Heart right ventricle (tissue), 16 donors: ENCODE measurements around the gene HMCN2. TPM values are rescaled to one million over a fixed set of nuclear protein-coding genes. Genes with fewer than 3 reads are reported as not detected.
A peak's percentile ranks its signal among the peaks of the same experiment; 100 is the strongest.

ENCODE experiments used
- ATAC-seq, 8 donors: fragments of 200-7000 bp; cut with Tn5 transposase; one replicate each; pipeline ENCODE4 v1.9.1; 2020; ENCODE audit warnings: mild to moderate bottlenecking in 8 of 8, moderate library complexity in 8 of 8, moderate number of reproducible peaks in 1 of 8
- DNase-seq, 2 donors: peaks; one replicate each; pipeline ENCODE4 v3.0.0-alpha.2; 2020
- H3K27ac ChIP-seq, 10 donors: fragments of 200-600 bp; sonication (generic) in 2 of 10; one replicate each; pipeline versions ENCODE4 v1.5.0 to v1.8.0; 2020 to 2022; ENCODE audit warnings: mild to moderate bottlenecking in 3 of 10
- H3K27me3 ChIP-seq, 7 donors: fragments of 200-600 bp; one replicate each; pipeline ENCODE4 v1.8.0; 2021 to 2022; ENCODE audit warnings: mild to moderate bottlenecking in 2 of 7
- H3K36me3 ChIP-seq, 9 donors: fragments of 200-600 bp; sonication (generic) in 1 of 9; one replicate each; pipeline versions ENCODE4 v1.5.0 to v1.8.0; 2020 to 2022; ENCODE audit warnings: mild to moderate bottlenecking in 2 of 9
- H3K4me1 ChIP-seq, 9 donors: fragments of 200-600 bp; sonication (generic) in 1 of 9; one replicate each; pipeline versions ENCODE4 v1.5.0 to v1.8.0; 2020 to 2022; ENCODE audit warnings: mild to moderate bottlenecking in 4 of 9
- H3K4me3 ChIP-seq, 10 donors: fragments of 200-600 bp; sonication (generic) in 2 of 10; one replicate each; pipeline versions ENCODE4 v1.5.0 to v1.8.0; 2020 to 2022; ENCODE audit warnings: mild to moderate bottlenecking in 7 of 10, moderate library complexity in 2 of 10
- H3K9me3 ChIP-seq, 11 donors: fragments of 200-600 bp in 10 of 11; sonication (generic) in 2 of 11; one replicate each; pipeline versions ENCODE4 v1.5.0 to v1.8.0; 2013 to 2022; ENCODE audit warnings: mild to moderate bottlenecking in 2 of 11, control low read depth in 1 of 11, moderate library complexity in 1 of 11
- WGBS, 2 donors: extraction: QIAGEN DNeasy Blood & Tissue Kit; methylation state at CpG; one replicate each; pipeline ENCODE4 v1.1.7; 2013; ENCODE audit warnings: inconsistent platforms in 1 of 2; 5-methylcytosine and 5-hydroxymethylcytosine counted together
- intact Hi-C, 10 donors: fragments of 100-400 bp; cut with DNase I; formaldehyde crosslinking; loops; one replicate each; pipeline versions ENCODE4 v1.11.1 to v1.14.2; 2022
- polyA plus RNA-seq, 2 donors: library from polyadenylated mRNA; stranded (reverse); fragments of 200-250 nt; gene quantifications; one replicate each; pipeline ENCODE4 v1.2.3, GENCODE V29; 2013
- total RNA-seq, 10 donors: library from RNA; stranded (reverse); fragmentation: NEBNext Ultra II Directional in 3 of 10; extraction: Animal tissue kit (Norgen Biotek cat#: 25700) in 3 of 10; gene quantifications; one replicate each; pipeline versions ENCODE4 v1.2.1 to v1.2.4, GENCODE V29; 2021 to 2023
- TF ChIP-seq, protein P1 (sequence below), 9 donors: fragments of 200-600 bp; sonication (generic) in 2 of 9; IDR thresholded peaks; one replicate each; pipeline versions ENCODE4 v1.5.0 to v1.8.0; 2021 to 2022; ENCODE audit warnings: antibody characterized with exemption in 9 of 9, mild to moderate bottlenecking in 5 of 9, moderate library complexity in 1 of 9
- donor health status: Arrhythmogenic right ventricular cardiomyopathy.
- donor health status: ischemic (EF 13 %, LVEDD 7.1; RV severe dilation, severe dysfunction).
- donor health status: healthy with polysubstance abuse.
- donor health status: DM: no; HTN: yes; CAD: no.
- donor health status: DM: no; HTN: no; CAD: no.
- donor health status: ischemic (EF 25% LVEDD 6.9; RV normal size, moderate dysfunction).
- donor health status: ischemic (EF 25% LVEDD 5.7; RV mildly dilated, moderate dysfunction).
- donor health status: healthy.
- donor health status: DM: yes; HTN: yes; CAD: no.
- donor health status: Ischemic cardiomyopathy.
- donor health status: ischemic (EF 35%, LVEDD 5.7; RV mildly dilated, moderate dysfunction).
- donor health status: nonischemic (EF 11% LVEDD 7.7; RV severe dilation, severe dysfunction).
- donor health status: DM: yes; HTN: yes; CAD: no.
- donor health status: PGD.
- donor health status: ischemic (EF 29% LVEDD 5.4; RV normal size, mild dysfunction).
- donor health status: nonischemic (EF 23%, LVEDD 6.1; RV moderate dilation, normal function).

Gene HMCN2
- total and polyA plus RNA-seq, 12 donors: 2.6 to 10.2 (median 4.9) TPM

DNA sequence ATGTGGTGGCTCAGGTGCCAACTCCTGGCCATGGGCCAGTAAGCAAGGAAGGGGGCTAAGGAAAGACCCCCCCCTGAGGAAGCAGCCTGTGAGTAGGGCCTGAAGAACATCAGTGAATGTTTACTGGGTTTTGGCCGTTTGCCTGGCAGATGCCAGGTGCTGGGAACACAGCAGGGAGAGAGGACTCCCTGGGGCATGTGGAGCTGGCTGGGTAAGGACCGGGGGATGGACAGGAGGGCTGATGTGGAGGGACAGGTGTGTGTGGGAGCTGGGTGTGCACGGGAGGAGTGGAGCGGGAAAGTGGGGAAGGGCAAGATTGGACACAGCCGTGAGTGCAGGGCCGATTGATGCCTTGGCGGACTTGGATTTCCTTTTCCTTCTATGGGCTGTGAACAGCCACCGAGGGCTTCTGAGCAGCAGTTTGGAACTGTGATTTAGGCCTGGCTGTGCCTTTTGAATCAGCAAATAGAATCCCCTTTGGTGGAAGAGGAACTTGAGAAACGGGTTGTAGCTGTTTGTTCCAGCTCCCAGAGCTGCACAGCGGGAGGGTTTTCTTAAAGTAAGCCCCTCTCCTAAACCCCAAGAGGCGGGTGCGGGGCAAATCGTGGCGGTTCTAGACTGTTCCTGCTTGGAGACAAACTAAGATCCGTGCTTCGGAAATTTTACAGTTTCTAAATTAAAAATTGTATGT is 3.1 kb downstream of the HMCN2 start:
- H3K4me3 ChIP-seq: peak overlapping the region in 4 of 10 donors; percentile 15 to 36 (median 23)
- H3K36me3 ChIP-seq: no peaks in the 10 kb centered on the region
- intact Hi-C loops: loop anchor here in 2 of 10 donors (10.0 kb wide), 1 partner anchor 56 kb away; no protein-coding TSS in a partner anchor
- DNase-seq (no peak), ATAC-seq (peak in 4 of 8 donors; percentile 10 to 23 (median 21))
- peaks cover 0 to 63% (median 27%) of the 10 kb centered on the region in 9 donors for H3K4me1 ChIP-seq
- 45 to 50% methylated on average over 16 of the region's 16 CpGs for WGBS, 2 donors
- peak overlapping the region in 9 of 10 donors; percentile 15 to 79 (median 65) for H3K27ac ChIP-seq
- peaks cover 0 to 48% (median 41%) of the 10 kb centered on the region in 7 donors for H3K27me3 ChIP-seq
- TF ChIP-seq, protein P1, sequence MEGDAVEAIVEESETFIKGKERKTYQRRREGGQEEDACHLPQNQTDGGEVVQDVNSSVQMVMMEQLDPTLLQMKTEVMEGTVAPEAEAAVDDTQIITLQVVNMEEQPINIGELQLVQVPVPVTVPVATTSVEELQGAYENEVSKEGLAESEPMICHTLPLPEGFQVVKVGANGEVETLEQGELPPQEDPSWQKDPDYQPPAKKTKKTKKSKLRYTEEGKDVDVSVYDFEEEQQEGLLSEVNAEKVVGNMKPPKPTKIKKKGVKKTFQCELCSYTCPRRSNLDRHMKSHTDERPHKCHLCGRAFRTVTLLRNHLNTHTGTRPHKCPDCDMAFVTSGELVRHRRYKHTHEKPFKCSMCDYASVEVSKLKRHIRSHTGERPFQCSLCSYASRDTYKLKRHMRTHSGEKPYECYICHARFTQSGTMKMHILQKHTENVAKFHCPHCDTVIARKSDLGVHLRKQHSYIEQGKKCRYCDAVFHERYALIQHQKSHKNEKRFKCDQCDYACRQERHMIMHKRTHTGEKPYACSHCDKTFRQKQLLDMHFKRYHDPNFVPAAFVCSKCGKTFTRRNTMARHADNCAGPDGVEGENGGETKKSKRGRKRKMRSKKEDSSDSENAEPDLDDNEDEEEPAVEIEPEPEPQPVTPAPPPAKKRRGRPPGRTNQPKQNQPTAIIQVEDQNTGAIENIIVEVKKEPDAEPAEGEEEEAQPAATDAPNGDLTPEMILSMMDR (IDR thresholded peaks at IDR 0.05): no peak
- H3K9me3 ChIP-seq: no peaks in the 10 kb centered on the region

GRCh38 chr9:130271473-130271872 is 5.9 kb downstream of the HMCN2 start:
- WGBS, 2 donors: 48 to 52% methylated on average over 6 of the region's 6 CpGs
- no peaks in the 10 kb centered on the region for H3K9me3 ChIP-seq
- intact Hi-C loops: no loop called here
- ATAC-seq (peak in 5 of 8 donors; percentile 35 to 58 (median 50)), DNase-seq (no peak)
- H3K4me3 ChIP-seq: peak overlapping the region in 3 of 10 donors; percentile 2 to 7 (median 4)
- H3K27me3 ChIP-seq: peaks cover 0 to 22% (median 15%) of the 10 kb centered on the region in 7 donors
- TF ChIP-seq, protein P1 (IDR thresholded peaks at IDR 0.05): no peak
- H3K4me1 ChIP-seq: peaks cover 0 to 45% (median 13%) of the 10 kb centered on the region in 9 donors
- no peaks in the 10 kb centered on the region for H3K36me3 ChIP-seq
- peak overlapping the region in 8 of 10 donors; percentile 28 to 77 (median 62) for H3K27ac ChIP-seq

DNA sequence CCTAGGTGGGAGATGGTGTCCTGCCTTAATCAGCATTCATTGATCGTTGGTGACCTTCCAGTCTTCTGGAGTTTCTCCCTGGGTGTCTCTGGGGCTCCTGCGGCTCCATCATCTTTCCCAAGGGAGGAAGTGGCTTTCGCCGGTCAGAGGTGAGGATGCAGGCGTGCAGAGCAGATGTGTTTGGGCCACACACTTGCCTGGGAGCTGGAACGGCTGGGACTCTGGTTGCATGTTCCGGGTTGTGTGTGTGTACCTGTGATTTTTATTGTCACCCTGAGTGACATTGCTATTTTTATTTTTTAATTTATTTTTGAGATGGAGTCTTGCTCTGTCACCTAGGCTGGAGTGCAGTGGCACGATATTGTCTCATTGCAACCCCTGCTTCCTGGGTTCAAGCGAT is 9.6 kb downstream of the HMCN2 start:
- no peak for DNase-seq
- Histone ChIP-seq H3K27ac (peak overlapping the region in 1 of 10 donors; percentile 52), H3K4me3 (no peak overlapping the region), H3K27me3 (peaks cover 0 to 6% (median 0%) of the 10 kb centered on the region in 7 donors), H3K9me3 (no peaks in the 10 kb centered on the region), H3K36me3 (no peaks in the 10 kb centered on the region), H3K4me1 (peaks cover 0 to 36% (median 3%) of the 10 kb centered on the region in 9 donors)
- TF ChIP-seq, protein P1 (IDR thresholded peaks at IDR 0.05): no peak
- no peak for ATAC-seq
- intact Hi-C loops: no loop called here
- WGBS, 2 donors: 70 to 78% methylated on average over 9 of the region's 9 CpGs

DNA sequence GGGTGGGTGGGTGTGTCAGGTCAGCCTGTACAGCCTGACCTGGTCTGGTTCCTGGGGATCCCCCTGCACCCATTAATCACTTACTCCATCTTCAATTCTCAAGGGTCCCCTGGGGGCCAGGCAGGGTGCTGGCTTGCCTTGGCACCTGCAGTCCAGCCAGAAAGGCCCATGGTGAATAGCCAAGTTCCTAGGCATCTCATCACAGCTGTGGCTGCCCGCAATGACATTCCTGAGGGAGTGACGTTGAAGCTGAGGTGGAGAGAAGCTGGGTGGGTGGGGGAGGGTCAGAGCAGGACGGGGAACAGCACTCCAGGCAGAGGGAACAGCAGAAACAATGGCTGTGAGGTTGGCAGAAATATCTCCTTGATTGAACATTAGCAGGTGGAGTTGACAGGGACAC is 10.6 kb downstream of the HMCN2 start:
- WGBS, 2 donors: 55 to 72% methylated on average over 3 of the region's 3 CpGs
- Histone ChIP-seq H3K4me3 (no peak overlapping the region), H3K4me1 (peaks cover 0 to 27% (median 2%) of the 10 kb centered on the region in 9 donors), H3K9me3 (no peaks in the 10 kb centered on the region), H3K27ac (no peak overlapping the region), H3K36me3 (no peaks in the 10 kb centered on the region), H3K27me3 (peaks cover 0 to 6% (median 0%) of the 10 kb centered on the region in 7 donors)
- no peak for ATAC-seq
- no peak for DNase-seq
- intact Hi-C loops: no loop called here
- TF ChIP-seq, protein P1 (IDR thresholded peaks at IDR 0.05): no peak
